Measurements from ENCODE around the gene CCDC6.

Gene CCDC6

GRCh38 chr10:59847888-59848287 lies 58.5 kb downstream of the CCDC6 start:
- peaks cover 15% of the 10 kb centered on the region; the same call in 1 of the 2 replicates for H3K79me2 ChIP-seq (ENCODE audit: insufficient read depth, low read length)
- H3F3A ChIP-seq (ENCODE audit: insufficient read depth) = no peaks in the 10 kb centered on the region
- no peak overlapping the region for H2AFZ ChIP-seq (ENCODE audit: low read depth, low read length, severe bottlenecking)
- H3K4me3 ChIP-seq (ENCODE audit: insufficient read depth, low read length, poor library complexity, severe bottlenecking) = no peak overlapping the region
- H3K27me3 ChIP-seq (ENCODE audit: low read length) = no peaks in the 10 kb centered on the region
- no peaks in the 10 kb centered on the region for H3K9me3 ChIP-seq (ENCODE audit: insufficient read depth, low read length)
- peaks cover 31% of the 10 kb centered on the region for H3K36me3 ChIP-seq (ENCODE audit: low read length)
- no peak overlapping the region for H3K4me2 ChIP-seq (ENCODE audit: low read depth, low read length, poor library complexity, severe bottlenecking)
- no peaks in the 10 kb centered on the region for H3K9me2 ChIP-seq (replicated peaks; ENCODE audit: insufficient read depth, low read length)
- H3K27ac ChIP-seq (ENCODE audit: low read depth, low read length) = no peak overlapping the region
- no peak overlapping the region for H3K9ac ChIP-seq (ENCODE audit: low read length)
- TF ChIP-seq EZH2phosphoT487 (conservative IDR thresholded peaks at IDR 0.05; ENCODE audit: low read length) = no peak
- TF ChIP-seq, protein P1, sequence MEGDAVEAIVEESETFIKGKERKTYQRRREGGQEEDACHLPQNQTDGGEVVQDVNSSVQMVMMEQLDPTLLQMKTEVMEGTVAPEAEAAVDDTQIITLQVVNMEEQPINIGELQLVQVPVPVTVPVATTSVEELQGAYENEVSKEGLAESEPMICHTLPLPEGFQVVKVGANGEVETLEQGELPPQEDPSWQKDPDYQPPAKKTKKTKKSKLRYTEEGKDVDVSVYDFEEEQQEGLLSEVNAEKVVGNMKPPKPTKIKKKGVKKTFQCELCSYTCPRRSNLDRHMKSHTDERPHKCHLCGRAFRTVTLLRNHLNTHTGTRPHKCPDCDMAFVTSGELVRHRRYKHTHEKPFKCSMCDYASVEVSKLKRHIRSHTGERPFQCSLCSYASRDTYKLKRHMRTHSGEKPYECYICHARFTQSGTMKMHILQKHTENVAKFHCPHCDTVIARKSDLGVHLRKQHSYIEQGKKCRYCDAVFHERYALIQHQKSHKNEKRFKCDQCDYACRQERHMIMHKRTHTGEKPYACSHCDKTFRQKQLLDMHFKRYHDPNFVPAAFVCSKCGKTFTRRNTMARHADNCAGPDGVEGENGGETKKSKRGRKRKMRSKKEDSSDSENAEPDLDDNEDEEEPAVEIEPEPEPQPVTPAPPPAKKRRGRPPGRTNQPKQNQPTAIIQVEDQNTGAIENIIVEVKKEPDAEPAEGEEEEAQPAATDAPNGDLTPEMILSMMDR (IDR thresholded peaks at IDR 0.05; ENCODE audit: insufficient read depth, low read length, poor library complexity, severe bottlenecking) = no peak
- H4K20me1 ChIP-seq (ENCODE audit: low read depth, low read length) = no peaks in the 10 kb centered on the region

DNA sequence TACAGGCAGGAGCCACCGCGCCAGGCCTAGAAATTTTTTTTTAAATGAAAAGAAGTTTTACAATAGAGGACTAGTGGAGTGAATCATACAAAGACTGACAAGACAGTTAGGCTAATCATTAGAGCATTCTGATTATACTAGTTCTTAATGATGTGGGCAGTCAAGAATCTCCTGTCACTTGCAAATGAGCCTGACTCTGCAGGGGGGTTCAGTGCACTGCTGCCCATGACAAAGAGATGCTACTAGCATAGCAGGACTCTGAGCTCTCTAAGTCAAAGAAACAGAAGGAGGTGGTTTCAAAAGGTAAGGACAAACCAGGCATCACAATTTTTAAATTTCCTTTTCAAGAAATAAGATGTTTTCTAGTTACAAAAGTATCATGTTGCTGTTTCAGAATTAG lies 59.0 kb downstream of the CCDC6 start:
- H3K36me3 ChIP-seq (ENCODE audit: low read length) = peaks cover 31% of the 10 kb centered on the region
- no peak overlapping the region for H3K4me3 ChIP-seq (ENCODE audit: insufficient read depth, low read length, poor library complexity, severe bottlenecking)
- H3K9me2 ChIP-seq (replicated peaks; ENCODE audit: insufficient read depth, low read length) = no peaks in the 10 kb centered on the region
- no peaks in the 10 kb centered on the region for H4K20me1 ChIP-seq (ENCODE audit: low read depth, low read length)
- H3K4me2 ChIP-seq (ENCODE audit: low read depth, low read length, poor library complexity, severe bottlenecking) = no peak overlapping the region
- H3K9ac ChIP-seq (ENCODE audit: low read length) = no peak overlapping the region
- no peaks in the 10 kb centered on the region for H3F3A ChIP-seq (ENCODE audit: insufficient read depth)
- no peak overlapping the region for H2AFZ ChIP-seq (ENCODE audit: low read depth, low read length, severe bottlenecking)
- no peak for TF ChIP-seq EZH2phosphoT487 (conservative IDR thresholded peaks at IDR 0.05; ENCODE audit: low read length)
- TF ChIP-seq, protein P1 (IDR thresholded peaks at IDR 0.05; ENCODE audit: insufficient read depth, low read length, poor library complexity, severe bottlenecking) = no peak
- H3K79me2 ChIP-seq (ENCODE audit: insufficient read depth, low read length) = peaks cover 15% of the 10 kb centered on the region; the same call in 1 of the 2 replicates
- no peak overlapping the region for H3K27ac ChIP-seq (ENCODE audit: low read depth, low read length)
- no peaks in the 10 kb centered on the region for H3K27me3 ChIP-seq (ENCODE audit: low read length)
- no peaks in the 10 kb centered on the region for H3K9me3 ChIP-seq (ENCODE audit: insufficient read depth, low read length)

GRCh38 chr10:59844436-59844835 lies 61.9 kb downstream of the CCDC6 start:
- Histone ChIP-seq H3K36me3 (ENCODE audit: low read length) (peaks cover 15% of the 10 kb centered on the region; the same call in 1 of the 2 replicates), H3K9me2 (replicated peaks; ENCODE audit: insufficient read depth, low read length) (no peaks in the 10 kb centered on the region), H2AFZ (ENCODE audit: low read depth, low read length, severe bottlenecking) (no peak overlapping the region), H4K20me1 (ENCODE audit: low read depth, low read length) (no peaks in the 10 kb centered on the region), H3K4me2 (ENCODE audit: low read depth, low read length, poor library complexity, severe bottlenecking) (no peak overlapping the region), H3K79me2 (ENCODE audit: insufficient read depth, low read length) (peaks cover 9% of the 10 kb centered on the region; the same call in 1 of the 2 replicates), H3K9ac (ENCODE audit: low read length) (no peak overlapping the region), H3K4me3 (ENCODE audit: insufficient read depth, low read length, poor library complexity, severe bottlenecking) (no peak overlapping the region), H3K9me3 (ENCODE audit: insufficient read depth, low read length) (no peaks in the 10 kb centered on the region), H3K27me3 (ENCODE audit: low read length) (no peaks in the 10 kb centered on the region), H3K27ac (ENCODE audit: low read depth, low read length) (no peak overlapping the region), H3F3A (ENCODE audit: insufficient read depth) (no peaks in the 10 kb centered on the region)
- TF ChIP-seq, protein P1 (IDR thresholded peaks at IDR 0.05; ENCODE audit: insufficient read depth, low read length, poor library complexity, severe bottlenecking) = no peak
